Measurements from ENCODE around the gene AGGF1.
A peak's percentile ranks its signal among the peaks of the same experiment; 100 is the strongest.

Gene AGGF1

GRCh38 chr5:77017668-77018067 lies 12.5 kb upstream of the AGGF1 start:
- Histone ChIP-seq H3K4me1 (no peaks in the 10 kb centered on the region), H3K36me3 (no peaks in the 10 kb centered on the region), H3K9me3 (no peaks in the 10 kb centered on the region), H3K27me3 (peaks cover 21% of the 10 kb centered on the region), H3K4me3 (ENCODE audit: low read depth, low read length) (no peak overlapping the region)
- no peak for TF ChIP-seq CTCF (IDR thresholded peaks at IDR 0.05; ENCODE audit: low read depth, low read length)
- DNase-seq: no peak

- DNase-seq: no peak
- Histone ChIP-seq H3K9me3 (no peaks in the 10 kb centered on the region), H3K27me3 (peaks cover 14% of the 10 kb centered on the region), H3K36me3 (no peaks in the 10 kb centered on the region), H3K4me1 (no peaks in the 10 kb centered on the region), H3K4me3 (ENCODE audit: low read depth, low read length) (no peak overlapping the region)
- TF ChIP-seq CTCF (IDR thresholded peaks at IDR 0.05; ENCODE audit: low read depth, low read length): no peak
Observed at GRCh38 chr5:77022511-77023417, 7.4 kb upstream of the AGGF1 start.

DNA sequence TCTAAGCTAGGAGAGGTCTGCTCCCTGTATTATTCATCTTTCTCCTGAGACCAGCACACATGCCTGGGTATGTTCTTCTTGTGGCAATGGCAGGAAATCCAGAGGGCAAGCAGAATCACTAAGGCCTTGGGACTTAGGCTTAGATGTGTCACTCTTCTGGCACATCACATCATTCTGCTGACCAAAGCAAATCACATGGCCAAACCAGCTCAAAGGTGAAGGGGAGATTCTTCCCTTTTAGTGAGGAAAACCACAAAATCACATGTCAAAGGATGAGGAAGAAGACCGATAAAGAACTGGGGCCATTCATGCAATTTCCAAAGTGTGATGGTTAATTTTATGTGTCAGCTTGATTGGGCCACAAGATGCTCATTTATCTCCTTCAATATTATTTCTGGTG lies 5.7 kb upstream of the AGGF1 start:
- H3K27me3 ChIP-seq: peaks cover 13% of the 10 kb centered on the region
- no peaks in the 10 kb centered on the region; the same call in none of the 2 replicates for H3K9me3 ChIP-seq
- no peak for TF ChIP-seq CTCF (IDR thresholded peaks at IDR 0.05; ENCODE audit: low read depth, low read length)
- H3K4me3 ChIP-seq (ENCODE audit: low read depth, low read length): no peak overlapping the region
- no peaks in the 10 kb centered on the region for H3K36me3 ChIP-seq
- DNase-seq: no peak
- no peaks in the 10 kb centered on the region for H3K4me1 ChIP-seq

- H3K27me3 ChIP-seq: no peaks in the 10 kb centered on the region; the same call in none of the 2 replicates
- no peak overlapping the region for H3K4me3 ChIP-seq (ENCODE audit: low read depth, low read length)
- no peak for DNase-seq
- TF ChIP-seq CTCF (IDR thresholded peaks at IDR 0.05; ENCODE audit: low read depth, low read length): no peak
- no peaks in the 10 kb centered on the region for H3K36me3 ChIP-seq
- H3K4me1 ChIP-seq: 0 out of 2 replicates have a peak, but pooled peaks cover 3% of the 10 kb centered on the region
- no peaks in the 10 kb centered on the region; the same call in none of the 2 replicates for H3K9me3 ChIP-seq
Observed at GRCh38 chr5:77028631-77029375, 1.4 kb upstream of the AGGF1 start.

DNA sequence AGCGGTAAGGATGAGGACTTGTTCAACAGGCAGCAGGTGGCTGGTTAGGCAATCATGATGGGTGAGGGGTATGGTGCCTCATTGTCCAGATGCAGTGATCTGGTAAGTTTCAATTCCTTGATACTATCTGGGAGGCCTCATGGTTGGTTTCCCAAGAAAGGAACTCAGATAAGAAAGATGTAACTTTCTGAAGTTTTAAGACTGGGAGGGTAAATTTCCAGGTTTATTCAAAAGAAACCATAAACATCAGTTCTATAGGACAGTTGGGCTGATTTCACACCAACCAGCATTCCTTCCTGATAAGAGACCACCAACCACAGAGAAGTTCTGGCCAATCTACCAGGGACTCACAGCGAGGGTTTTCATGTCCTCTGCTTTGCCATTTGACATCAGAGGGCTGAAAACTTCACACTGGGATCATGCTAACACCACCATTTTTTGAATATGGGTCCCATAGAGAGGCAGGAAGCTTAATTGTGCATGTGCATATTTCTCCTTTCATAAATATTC lies 773 bp upstream of the AGGF1 start:
- no peaks in the 10 kb centered on the region; the same call in none of the 2 replicates for H3K9me3 ChIP-seq
- H3K4me3 ChIP-seq (ENCODE audit: low read depth, low read length): peak overlapping the region; percentile 83; the same call in 1 of the 2 replicates
- H3K4me1 ChIP-seq: 0 out of 2 replicates have a peak, but pooled peaks cover 3% of the 10 kb centered on the region
- H3K36me3 ChIP-seq: no peaks in the 10 kb centered on the region
- no peak for TF ChIP-seq CTCF (IDR thresholded peaks at IDR 0.05; ENCODE audit: low read depth, low read length)
- H3K27me3 ChIP-seq: no peaks in the 10 kb centered on the region; the same call in none of the 2 replicates
- DNase-seq: no peak
